SW 1271 (cell line): Measurements from ENCODE around the gene CDCP1.
A peak's percentile ranks its signal among the peaks of the same experiment; 100 is the strongest.
"Not testable (repeated sequence)": the region's sequence is repeated elsewhere in the genome, so short reads cannot be mapped to it uniquely, and the experiment has no call there.

ENCODE experiments used
- DNase-seq, 2 experiments: peaks; one replicate each; lab custom pipeline; 2025; lab: John Stamatoyannopoulos, UW

The CDCP1 gene

GRCh38 chr3:45170096-45170495, 23.9 kb upstream of the CDCP1 start:
- no peak for DNase-seq

- DNase-seq, result no peak
Measured at GRCh38 chr3:45169125-45169904, 23.1 kb upstream of the CDCP1 start.

- no peak for DNase-seq
Measured at GRCh38 chr3:45168451-45168850, 22.3 kb upstream of the CDCP1 start.

GRCh38 chr3:45167011-45167911, 21.1 kb upstream of the CDCP1 start:
- peak; percentile 82 to 96 for DNase-seq

GRCh38 chr3:45166321-45166879, 20.2 kb upstream of the CDCP1 start:
- DNase-seq, result no peak

- DNase-seq, result no peak
Measured at GRCh38 chr3:45165497-45166283, 19.5 kb upstream of the CDCP1 start.

- no peak for DNase-seq
Measured at GRCh38 chr3:45164056-45164455, 17.9 kb upstream of the CDCP1 start.

- no peak for DNase-seq
Measured at GRCh38 chr3:45163481-45163880, 17.3 kb upstream of the CDCP1 start.

- no peak for DNase-seq
Measured at GRCh38 chr3:45154641-45155147, 8.5 kb upstream of the CDCP1 start.

- no peak for DNase-seq
Measured at GRCh38 chr3:45153658-45154437, 7.7 kb upstream of the CDCP1 start.

- DNase-seq, result no peak
Measured at GRCh38 chr3:45152307-45152706, 6.1 kb upstream of the CDCP1 start.

- no peak for DNase-seq
Measured at GRCh38 chr3:45151100-45151499, 4.9 kb upstream of the CDCP1 start.

- no peak for DNase-seq
Measured at GRCh38 chr3:45148921-45149320, 2.7 kb upstream of the CDCP1 start.

- DNase-seq, result no peak
Measured at GRCh38 chr3:45145223-45145622, 955 bp downstream of the CDCP1 start.

- DNase-seq, result peak in 1 of 2 experiments; percentile 23
Measured at GRCh38 chr3:45143673-45144671, 2.2 kb downstream of the CDCP1 start.

- DNase-seq, result not testable (repeated sequence)
Measured at GRCh38 chr3:45140770-45141155, 5.4 kb downstream of the CDCP1 start.

- peak in 1 of 2 experiments; percentile 29 for DNase-seq
Measured at GRCh38 chr3:45140141-45140769, 5.9 kb downstream of the CDCP1 start.

GRCh38 chr3:45139372-45140140, 6.6 kb downstream of the CDCP1 start:
- no peak for DNase-seq
